HG03457 (cell line): ENCODE results near the gene NAV2.

ENCODE experiments used
- ATAC-seq: cut with Tn5 transposase; IDR thresholded peaks from one replicate; pipeline ENCODE4 v1.9.1; 2021; ENCODE audit warnings: moderate number of reproducible peaks; ENCODE audit not compliant: unreplicated experiment

Gene NAV2

DNA sequence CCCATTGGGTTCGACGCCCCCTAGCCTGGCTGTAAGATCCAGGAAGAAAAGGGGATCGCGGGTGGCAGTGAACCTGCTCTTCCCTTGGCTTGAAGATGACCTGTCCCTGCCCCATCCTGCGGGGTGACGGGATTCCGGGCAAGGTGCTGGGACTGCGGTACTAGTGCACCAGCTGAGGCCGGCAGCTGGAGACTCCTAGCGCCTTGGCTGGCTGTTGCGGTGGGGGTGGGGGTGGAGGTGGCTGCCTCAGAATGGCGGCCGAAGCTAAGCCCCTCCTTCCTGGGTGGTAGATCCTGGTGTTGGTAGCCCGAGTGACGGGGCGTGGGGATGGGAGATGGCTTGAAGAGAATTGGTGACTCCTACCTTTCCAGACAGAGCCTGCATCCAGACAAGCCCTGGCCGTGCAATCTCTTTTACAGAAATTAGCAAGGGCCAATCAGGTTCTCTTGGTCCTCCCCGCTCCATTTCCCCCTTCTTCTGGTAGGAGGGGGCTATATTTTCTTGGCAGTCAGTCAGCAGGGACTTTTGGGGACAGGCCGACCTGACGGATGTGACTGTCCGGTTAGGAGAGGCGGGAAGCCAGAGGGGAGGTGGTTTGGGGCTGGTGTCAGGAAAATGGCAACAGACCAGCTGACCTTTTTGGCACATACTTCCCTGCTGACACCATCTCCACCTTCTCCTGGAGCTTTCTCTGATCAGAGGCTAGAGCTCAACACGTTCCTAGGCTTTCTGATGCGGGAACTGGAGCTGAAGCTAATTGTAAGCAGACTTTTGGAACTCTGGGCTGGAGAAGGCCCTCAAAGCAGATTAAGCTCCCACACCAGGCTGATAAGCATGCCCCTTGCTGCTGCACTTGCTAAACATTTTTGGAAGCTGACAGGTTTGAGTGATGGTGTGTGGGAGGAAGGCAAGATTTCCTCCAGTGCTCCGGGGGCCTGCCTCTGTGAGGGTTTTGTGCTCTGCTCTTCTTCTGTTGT, 2.0 kb downstream of the NAV2 start:
- no peak for ATAC-seq

DNA sequence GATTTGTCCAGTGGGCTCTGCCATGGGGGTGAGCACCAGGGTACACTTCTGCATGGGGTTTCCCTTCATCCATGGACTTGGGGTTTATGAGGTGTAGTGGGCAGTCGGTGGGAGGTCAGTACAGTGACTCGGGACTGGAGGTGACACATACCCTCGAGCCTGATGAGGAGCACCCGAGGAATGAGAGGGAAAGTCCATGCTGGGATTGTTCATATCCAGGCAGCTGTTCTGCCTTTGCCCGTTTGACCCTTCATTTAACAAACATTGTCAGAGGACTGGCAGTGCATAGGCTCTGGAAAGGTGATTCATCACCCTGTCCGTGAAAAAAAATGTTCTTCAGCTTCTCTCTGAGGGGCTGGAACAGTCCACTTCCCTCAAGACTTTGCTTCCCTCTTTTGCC, 2.7 kb downstream of the NAV2 start:
- ATAC-seq, result no peak

DNA sequence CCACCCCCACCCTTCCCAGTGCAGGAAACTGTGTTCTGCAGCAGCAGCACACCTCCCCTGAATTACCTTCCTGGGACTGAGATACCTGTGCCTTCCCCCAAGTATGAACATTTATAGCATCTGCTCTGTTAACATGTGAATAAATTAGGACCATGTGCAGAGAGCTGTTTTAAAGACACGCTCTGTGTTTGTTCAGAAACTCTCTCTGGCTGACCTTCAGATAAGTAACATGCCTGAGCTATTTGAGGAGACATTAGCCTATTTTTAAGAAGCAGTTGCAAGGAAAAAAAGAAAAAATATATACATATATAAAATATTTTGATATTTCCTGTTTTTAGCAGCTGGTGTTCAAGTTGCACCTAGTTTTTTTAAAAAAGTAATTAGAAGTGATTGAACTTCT, 5.4 kb downstream of the NAV2 start:
- ATAC-seq, result no peak

DNA sequence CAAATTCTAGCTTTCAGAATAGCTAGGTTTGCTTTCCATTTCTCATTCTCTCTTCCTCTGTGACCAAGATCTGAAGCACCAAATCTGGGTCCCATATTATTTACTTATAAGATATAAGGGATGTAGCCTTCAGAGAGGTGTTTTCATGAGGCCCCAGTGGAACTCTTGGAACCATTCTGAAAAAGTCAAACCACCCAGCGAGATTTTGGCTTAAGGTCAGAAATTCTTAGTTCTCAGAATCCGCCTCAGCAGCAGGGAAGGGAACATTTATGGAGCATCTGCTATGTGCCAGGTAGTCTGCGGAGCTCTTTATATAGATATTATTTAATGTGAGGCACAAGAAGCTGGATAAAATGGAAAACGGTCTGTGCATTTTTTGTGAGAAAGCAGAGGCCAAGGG, 6.3 kb downstream of the NAV2 start:
- no peak for ATAC-seq

DNA sequence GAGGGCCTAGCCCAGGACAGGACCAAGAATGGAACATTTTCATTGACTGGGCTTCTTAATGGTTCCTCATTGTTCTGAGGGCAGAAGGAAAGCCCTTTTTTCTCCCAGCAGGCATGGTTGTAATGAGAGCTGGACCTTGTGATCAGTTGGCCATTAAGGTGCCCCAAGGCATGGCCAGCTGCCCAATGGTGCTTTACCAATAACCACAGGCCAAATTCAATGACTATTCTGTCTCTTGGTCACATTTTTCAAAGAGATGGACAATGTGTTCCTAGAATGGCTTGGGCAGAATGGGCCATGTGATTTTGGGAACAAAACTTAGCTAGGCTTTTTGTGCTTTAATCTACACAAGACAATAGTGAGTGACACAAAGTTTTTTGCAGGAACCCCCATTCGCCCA, 7.3 kb downstream of the NAV2 start:
- no peak for ATAC-seq

DNA sequence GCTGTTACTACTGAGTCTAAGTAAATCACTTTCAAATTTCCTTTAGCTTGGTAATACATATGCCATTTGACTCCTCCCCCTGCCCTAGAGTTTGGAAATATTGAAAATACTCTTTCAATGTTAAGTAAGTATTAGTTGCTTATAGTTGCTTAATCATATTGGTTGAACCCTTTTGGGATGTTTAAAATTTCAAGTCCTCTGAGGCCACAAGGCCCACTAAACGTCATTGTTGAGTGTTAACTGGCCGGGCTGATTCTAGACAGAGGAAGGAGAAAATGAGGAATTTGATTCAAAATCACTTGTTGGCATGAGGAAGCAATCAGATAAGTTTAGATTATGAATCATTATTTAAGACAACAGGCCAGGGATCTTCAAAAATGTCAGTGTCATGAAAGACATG, 8.5 kb downstream of the NAV2 start:
- ATAC-seq, result no peak

DNA sequence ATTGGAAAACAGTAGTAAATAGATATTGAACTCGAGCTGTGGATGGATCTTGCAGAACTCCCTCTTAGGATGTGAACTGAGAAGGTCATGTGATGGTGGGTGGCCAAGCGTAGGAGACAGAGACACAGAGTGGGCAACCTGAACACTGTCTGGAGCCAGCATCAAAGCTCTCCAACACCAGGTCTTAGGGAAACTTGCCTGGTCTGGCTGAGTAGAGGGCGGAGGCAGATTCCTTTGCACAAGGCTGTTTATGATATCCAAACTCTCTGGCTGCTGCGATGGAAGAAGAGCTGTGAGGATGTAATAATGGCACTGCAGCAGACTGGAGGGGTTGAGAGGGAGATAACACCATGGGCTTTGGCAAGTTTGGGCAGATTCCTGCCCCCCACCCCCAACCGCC, 10.1 kb downstream of the NAV2 start:
- ATAC-seq, result no peak

DNA sequence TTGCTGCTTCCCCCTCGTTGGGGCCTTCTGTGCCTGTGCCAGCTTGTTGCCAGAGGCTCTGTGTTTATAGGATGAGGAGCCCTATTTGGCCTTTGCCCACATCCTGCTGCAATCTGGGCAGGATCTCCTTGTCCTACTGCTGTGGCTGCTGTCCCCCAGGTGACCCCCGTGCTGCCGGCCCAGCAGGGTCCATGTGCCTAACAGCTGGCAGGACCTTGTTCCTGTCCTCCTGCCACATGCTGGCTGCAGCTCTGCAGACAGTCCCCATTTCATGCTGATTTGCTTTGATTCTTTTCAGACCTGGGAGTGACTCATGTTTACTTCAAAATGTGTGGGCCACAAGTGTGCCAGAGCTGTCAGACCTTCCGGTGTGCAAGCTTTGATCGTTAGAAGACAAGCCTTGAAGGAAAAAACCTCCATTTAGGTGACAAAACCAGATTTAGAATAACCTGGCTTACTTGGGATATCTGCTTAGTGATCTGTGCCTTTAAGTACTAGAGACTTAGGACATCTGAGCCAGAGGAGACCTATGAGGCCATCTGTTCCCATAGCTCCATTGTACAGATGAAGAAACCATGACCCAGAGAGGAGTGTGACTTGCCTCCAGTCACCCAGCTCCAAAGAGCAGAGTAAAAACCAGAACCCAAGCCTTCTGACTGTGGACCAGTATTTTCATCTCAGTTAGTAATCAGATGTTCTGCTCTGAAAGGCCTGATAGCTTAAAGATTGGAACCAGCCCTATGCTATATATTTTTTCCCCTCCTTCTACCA, 11.1 kb downstream of the NAV2 start:
- no peak for ATAC-seq

DNA sequence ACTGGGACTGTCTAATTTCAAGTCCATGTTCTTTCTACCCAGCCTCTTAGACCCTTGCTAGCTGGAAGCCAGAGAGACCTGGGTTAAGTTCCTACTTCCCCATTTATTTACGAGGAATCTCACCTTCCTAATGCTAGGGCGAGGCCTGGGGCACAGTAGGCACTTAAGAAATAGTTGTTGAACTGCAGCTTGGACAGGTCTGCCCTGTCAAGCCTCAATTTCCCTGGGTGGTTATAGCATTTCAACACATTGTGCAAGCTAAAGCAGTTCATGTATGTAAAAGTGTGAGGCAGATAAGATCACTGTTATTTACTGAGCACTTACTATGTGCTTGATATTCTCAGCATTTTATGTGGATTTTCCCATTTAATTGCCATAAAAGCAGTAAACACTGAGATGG, 12.1 kb downstream of the NAV2 start:
- ATAC-seq, result no peak

DNA sequence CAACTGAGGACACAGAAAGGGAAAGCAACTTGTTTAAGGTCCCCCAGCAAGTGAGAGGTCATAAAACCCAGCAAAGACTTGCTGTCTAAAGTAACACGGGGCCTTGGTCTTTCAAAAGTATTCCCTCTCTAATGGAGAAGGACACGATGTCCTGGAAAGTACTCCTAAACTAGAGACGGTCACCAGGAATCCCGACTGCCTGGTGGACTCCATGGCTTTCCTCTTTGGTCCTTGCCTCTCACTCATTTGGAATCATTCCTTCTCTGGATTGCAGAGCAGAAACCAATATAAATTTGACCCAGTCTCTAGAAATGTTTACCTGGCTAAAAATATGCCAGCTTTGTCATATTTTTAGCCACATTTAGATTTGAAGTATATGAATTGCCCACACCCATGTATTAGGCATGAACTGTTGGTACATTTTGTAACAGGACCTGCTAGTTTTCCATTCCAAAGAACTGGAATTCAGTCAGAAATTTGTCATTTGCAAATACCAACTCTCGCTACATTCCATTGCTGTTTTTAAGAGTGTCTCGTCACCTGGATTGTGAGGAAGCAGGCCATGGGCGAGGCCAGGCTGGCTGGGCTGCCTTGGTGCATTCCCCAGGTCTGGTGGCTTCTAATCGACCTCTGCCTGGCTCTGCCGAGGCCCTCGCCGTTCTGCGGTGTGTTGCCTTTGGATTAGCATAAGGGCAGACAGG, 12.9 kb downstream of the NAV2 start:
- ATAC-seq, result no peak

DNA sequence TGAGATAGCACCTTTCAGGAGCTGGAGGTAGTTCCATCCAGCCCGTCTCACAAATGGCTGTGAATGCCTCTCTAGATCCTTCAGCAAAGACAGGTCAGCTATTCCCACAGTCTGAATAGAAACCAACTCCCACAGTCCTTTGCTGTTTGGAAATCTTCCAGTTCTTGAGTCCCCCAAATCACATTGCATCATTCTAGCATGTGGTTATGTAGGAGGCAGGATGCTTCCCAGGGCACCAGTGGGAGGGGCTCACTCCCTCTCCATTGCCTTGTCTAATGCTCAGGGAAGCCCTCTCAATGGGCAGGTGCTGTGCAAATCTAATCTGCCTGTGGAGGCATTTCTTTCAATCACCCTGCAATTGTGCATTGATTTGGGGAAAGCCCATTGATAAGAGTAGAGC, 14.6 kb downstream of the NAV2 start:
- ATAC-seq, result no peak

DNA sequence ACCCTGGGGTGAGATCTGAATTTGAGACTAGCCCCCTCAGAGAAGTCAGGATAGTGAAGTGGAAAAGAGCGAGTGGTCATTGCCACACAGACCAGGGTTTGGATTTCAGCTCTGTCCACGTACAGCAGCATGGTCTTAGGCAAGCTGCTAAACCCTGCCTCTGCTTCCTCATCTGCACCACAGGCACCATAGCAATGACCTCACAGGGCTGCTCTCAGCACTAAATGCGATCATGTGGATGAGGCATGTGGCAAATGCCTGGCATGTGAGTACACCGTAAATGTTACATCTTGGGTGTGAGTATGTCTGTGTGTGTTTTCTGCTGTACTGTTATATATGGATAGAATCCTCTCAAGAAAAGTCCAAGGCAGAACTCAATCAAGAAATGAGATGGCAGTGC, 15.8 kb downstream of the NAV2 start:
- no peak for ATAC-seq

DNA sequence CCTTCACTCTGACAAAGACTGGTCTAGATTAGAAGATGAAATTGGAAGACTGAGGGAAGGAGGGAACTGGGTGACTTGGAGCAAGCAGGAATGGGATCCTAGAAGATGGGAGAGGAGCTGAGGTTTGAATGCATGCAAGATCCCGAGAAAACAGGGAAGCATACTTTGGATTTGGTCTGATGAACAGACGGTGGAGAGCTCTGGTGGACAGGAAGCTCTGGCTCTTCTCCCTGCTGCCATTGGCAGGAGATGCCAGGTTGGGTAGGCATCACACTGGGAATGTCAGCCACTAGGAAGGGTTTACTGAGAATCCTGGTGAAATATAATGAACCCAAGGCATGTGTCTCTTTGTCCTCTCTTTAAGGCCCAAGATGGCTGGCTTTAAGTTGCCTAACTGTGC, 16.5 kb downstream of the NAV2 start:
- ATAC-seq, result no peak

DNA sequence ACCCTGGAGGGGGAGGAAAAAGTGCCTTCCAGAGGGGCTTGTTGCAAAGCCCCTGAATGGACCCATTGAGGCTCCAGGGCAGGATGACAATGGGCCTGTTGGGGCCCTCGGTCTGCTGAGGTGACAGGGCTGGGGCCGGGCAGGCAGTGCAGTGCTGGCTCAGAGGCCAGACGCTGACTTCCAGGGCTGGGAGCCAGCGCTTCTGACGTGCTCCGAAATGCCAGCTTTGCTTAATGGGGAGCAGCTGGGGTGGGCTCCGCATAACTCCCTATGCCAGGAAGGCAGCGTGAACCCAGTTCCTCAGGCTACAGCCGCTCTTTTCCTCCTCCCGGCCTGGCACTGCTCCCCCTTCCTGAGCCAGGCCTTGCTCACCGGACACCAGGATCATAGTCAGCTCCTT, 17.7 kb downstream of the NAV2 start:
- no peak for ATAC-seq

DNA sequence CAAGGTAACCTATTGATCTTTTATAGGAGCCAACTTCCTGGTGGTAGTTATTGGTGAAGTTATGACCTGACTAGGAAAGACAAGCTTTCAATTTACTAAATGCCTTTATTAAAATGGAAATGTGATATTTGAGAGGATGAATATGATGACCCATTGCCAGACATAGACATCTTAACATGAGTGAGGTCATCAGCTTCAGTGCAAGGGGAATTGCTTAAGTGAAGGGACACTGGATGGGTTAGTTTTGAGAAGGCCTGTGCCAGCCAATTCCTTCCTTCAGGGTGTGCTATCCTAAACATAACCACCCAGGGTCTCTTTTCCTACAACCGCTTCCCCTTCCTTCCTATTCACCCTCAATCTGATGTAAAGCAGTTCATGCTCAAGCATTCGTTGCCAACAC, 21.5 kb downstream of the NAV2 start:
- ATAC-seq, result no peak

DNA sequence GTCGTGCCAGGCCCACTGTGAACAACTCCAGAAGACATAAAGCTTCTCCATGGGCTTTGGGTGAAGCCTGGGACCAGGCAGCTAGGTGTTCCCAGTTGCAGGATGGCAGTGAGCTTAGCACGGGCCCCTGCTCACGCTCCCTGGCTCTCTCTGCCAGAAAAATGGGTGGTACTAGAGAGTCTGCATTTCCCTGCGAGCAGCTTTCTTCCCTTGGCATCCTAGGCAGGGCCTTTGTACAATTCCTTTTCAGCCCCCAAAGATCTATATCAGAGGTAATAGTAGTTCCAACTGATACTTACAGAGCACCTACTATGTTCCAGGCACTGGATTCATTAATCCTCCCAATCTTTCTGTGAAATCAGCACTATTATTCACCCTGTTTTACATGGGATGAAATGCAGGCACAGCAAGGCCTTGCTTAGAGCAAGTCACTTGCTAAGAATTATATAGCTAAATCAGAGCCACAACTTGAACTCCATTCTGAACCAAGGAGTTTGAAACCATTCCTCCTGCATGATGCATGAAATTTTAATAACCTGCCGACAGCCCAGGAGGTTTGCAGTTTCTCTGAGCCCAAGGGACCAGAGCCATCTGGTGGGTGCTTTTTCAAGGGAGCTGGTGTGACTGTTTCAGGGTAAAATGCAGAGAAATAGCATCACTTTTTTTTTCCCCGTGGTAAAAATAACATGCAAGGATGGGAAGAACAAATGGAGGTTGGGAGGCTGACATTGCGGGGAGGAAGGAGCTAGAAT, 22.7 kb downstream of the NAV2 start:
- ATAC-seq, result no peak

DNA sequence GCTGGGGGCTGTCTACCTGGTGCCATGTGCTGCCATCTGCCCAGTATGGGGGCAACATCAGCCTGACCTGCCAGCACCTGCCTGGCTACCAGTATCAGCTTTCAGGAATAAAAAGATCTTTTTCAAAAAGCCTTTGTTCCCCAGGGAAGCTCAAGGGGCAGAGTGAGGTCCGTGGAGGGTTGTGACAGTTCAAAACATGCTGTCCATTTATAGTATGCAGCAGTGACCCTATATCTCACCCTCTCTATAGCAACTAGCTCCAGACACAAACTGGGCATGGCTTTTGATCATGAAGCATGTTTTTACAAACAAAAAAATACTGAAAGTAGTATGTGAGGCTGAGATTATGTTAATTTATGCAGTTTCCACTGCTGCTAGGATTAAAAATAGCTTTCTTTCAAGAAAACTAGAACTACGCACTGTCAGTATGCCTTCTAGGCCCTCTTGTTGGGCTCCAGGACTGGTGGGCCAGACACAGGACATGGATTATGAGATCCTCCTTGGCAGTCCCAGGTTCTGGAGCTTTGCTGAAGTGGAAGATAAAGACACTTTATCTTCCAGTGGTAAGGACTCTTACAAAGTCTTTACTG, 23.4 kb downstream of the NAV2 start:
- ATAC-seq, result no peak

DNA sequence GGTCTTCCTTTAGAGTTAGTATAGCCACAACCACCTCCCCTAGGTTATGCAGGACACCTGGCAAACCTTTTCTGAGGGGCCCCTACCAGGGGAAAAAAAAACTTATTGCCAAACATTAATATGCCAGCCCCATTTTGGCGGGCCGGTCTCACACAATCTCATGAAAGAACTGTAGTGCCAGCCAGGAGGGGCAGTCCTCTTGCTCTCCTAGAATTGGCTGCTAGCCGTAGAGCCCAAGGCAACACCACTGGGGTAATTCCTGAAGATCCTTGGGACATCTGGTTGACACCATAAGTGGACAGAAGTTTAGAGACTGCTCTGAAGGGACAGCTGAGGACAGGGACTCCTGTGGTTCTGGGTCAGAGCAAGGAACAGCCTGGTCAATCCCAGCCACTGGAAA, 24.2 kb downstream of the NAV2 start:
- no peak for ATAC-seq

DNA sequence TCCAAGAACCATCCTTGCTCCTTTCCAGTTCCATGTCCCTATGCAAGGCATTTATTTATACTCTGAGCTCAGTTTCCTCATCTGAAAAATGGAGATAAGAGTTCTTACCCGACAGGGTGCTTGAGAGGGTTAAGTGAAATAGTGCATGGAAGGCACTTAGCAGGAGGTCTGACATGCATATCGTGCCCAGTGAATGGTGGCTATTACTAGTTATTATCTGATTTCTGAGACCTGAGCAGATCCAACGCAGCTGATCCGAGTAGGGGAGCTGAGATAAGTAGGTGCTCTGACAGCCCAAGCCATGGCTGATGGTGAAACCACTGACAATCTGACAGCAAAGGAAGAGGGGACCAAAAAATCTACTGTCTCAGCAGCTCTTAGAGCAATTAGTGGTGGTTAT, 24.9 kb downstream of the NAV2 start:
- ATAC-seq, result no peak

DNA sequence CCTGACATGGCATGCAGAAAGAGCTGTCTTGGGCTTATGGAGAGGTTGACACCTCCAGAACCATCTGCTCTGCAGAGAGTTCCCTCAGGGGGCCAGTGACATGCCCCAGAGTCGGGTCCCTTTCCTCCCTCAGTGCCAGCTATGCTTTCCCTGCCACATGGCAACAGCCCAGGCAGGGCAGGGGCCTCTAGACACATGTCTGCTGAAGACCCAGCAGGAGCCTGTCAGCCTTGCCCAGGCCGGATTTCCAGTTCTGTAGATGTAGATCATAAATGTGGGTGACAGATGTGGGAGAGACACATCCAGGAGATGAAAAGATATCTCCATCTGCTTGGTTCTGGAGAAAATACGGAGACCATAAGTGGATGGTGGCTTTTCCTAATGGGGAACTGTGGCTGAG, 25.5 kb downstream of the NAV2 start:
- ATAC-seq, result no peak

DNA sequence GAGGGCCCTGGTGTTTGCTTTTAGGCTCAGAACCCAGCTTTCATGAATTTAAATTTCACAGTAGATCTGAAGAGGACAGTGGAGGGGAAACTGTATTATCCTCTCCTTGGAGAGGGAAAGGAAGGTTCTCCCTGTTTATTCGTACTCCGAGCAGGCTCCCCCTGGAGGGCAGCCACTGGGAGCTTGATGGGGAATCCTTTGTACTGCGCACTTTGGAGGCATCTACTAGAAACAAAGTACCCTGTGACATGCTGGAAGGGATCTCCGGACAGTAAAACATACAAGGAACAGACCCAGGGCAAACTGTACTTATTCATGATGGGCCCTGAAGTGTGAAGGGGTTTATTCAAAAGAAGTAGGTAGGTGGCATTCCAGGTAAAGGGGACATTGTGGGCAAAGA, 27.2 kb downstream of the NAV2 start:
- no peak for ATAC-seq
